GM18868 (cell line): Measurements from ENCODE around the gene FPR3.
"Not testable (repeated sequence)": the region's sequence is repeated elsewhere in the genome, so short reads cannot be mapped to it uniquely, and the experiment has no call there.

Source experiments
- ATAC-seq: cut with Tn5 transposase; IDR thresholded peaks from one replicate; pipeline ENCODE4 v1.9.1; 2021; ENCODE audit warnings: mild to moderate bottlenecking, moderate library complexity; ENCODE audit not compliant: unreplicated experiment

Gene FPR3, protein sequence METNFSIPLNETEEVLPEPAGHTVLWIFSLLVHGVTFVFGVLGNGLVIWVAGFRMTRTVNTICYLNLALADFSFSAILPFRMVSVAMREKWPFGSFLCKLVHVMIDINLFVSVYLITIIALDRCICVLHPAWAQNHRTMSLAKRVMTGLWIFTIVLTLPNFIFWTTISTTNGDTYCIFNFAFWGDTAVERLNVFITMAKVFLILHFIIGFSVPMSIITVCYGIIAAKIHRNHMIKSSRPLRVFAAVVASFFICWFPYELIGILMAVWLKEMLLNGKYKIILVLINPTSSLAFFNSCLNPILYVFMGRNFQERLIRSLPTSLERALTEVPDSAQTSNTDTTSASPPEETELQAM

DNA sequence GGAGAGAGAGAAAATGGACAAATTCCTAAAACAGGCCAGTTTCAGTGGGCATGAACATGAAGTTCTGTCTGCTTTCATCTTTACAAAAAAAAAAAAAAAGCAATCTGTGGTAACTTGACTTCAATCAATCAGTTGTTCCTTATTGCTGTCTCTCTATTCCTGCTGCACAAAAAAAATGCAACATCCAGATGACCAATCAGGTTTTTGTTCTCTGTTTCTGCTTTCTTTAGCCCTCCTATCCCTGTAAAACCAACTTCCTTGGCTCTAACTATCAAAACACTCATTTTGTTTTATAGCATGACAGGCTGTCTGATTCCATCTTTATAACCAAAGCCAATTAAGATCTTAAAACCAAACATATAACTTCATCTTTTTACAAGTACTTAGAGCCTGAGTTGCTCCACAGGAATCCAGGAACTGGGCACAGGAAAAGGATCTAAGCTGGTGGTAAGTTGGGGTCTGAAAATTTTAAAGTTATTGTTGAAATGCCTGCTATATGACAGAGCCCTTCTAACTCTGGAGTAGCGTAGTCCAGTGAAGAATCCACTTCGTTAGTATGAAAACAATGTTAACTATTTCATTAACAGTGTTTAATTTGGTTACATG is at the start of gene FPR3:
Gene FPR3 (plus strand): TSS at position 273 of the 606 bp plus-strand sequence. CDS start 28,592 bp downstream, outside the sequence.
- no peak for ATAC-seq

DNA sequence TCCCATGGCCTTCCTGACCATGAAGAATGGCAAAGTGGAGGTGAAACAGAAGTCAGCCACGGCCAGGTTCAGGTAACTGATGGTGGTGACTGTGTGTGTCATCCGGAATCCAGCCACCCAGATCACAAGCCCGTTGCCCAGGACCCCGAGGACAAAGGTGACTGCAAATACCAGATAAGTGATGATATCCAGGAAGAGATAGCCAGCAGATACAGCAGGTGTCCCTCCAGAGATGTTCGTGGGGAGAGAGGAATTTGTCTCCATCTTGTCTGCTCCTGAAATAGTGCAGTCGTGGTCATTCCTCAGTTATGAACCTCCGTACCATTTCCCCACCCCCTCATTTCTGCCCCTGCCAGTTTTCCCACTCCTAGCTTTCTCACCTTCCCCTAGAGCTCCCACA is 48.2 kb upstream of the FPR3 start:
- ATAC-seq = no peak

DNA sequence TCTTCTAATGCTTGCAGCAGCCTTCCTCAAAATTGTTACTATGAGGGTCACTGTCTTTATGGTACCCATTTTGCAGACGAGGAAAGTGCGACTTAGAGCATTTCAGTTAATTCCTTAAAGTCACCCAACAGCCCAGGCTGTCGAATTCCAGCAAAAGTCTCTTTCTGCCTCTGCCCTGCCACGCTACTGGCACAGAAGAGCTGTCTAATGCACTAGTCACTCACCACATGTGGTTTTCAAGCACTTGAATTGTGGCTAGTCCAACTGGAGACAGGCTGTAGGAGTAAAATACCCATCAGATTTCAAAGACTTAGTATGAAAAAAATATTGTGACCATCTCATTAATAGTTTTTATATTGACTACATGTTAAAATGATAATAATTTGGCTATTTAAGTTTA is 45.0 kb upstream of the FPR3 start:
- ATAC-seq = no peak

DNA sequence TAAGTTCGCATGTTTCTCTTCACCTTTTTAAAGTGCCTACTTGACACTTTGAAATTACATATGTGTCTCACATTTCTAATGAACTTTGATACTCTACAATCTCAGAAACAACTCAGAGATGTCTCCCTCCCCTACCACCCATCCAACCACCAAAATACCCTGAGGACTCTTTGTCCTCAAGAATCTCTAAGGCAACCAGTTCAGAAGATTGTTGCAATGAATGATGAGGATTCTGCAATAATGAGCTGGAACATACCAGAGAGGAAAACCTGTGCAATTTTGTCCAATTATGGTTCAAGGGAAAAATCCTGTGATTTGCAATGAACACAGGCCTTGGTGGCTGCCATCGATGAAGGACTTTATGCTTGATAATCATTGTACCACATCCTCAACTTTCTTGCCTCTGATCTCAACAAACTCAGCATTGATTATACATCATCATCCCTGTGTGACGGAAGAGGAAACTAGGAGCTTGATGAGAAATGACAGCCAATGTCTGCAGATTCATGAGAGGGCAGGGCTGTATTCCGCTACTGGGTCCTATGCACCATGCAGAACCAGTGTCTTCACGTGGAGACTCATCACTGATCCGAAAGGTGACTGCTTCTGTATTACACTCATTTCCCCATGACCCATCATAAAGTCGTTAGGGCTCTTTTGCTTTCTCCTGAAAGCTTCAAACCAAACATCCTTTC is 44.4 kb upstream of the FPR3 start:
- no peak for ATAC-seq

DNA sequence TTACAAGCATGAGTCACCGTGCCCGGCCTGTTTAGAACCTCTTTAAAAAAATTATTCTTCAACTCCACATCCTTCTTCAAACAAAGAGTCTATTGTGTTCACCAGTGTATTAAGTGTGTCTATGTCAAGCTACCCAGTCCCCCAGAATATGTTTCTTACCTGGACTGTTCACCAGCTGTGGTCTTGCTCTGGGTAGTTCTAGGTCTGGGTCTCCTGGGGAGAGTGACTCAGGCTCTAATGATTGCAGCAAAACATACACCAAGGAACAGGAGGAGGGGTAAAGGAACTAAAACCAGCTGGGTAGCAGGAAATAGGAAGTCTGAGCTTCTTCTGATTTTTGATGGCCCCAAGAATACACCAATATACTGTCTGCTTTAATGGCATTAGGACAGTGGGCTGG is 43.3 kb upstream of the FPR3 start, which contains the start of gene FPR1:
Gene FPR1 (minus strand): TSS at position 224 of the 400 bp plus-strand sequence. CDS start 4,884 bp downstream, outside the sequence.
- ATAC-seq = no peak

DNA sequence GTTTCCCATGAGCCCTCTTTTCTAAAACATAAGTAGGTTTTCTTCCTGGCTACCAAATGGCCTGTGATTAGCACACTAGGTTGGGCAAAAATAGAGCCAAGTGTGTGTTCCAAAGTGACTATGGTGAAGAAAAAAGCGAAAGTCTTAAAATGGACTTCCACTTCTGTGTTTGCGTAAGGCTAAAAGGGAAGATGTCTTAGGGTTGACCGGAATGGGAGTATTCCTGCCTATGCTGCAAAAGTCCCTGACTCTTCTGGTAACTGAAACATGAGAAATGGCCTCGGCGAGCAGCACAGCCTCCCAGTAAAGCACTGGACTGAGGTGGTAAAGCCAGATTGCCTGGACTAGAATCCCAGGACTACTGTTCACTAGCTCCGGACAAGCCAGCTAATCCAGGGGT is 40.8 kb upstream of the FPR3 start:
- ATAC-seq = no peak

DNA sequence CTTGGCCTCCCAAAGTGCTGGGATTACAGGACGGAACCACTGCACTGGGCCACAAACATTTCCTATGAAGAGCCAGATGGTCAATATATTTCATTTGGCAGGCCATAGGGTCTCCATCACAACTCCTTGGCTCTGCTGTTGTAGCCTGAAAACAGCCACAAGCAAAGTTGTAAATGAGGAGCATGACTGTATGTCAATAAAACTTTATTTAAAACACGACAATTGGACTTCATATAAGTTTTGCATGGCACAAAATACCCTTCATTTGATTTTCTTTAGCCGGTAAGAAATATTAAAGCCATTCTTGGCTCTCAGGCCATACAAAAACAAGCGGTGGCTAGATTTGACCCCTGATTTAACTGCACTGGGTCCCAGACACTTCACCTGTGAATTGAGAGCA is 40.2 kb upstream of the FPR3 start:
- no peak for ATAC-seq

DNA sequence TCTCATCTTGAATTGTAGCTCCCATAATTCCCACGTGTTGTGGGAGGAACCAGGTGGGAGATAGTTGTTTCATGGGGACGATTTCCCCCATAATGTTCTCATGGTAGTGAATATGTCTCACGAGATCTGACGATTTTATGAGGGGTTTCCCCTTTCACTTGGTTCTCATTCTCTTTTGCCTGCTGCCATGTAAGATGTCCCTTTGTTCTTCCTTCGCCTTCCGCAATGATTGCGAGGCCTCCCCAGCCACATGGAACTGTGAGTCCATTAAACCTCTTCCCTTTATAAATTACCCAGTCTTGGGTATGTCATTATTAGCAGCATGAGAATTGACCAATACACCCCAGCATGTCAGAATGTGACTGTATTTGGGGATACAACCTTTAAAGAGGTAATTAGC is 39.4 kb upstream of the FPR3 start:
- ATAC-seq = no peak

DNA sequence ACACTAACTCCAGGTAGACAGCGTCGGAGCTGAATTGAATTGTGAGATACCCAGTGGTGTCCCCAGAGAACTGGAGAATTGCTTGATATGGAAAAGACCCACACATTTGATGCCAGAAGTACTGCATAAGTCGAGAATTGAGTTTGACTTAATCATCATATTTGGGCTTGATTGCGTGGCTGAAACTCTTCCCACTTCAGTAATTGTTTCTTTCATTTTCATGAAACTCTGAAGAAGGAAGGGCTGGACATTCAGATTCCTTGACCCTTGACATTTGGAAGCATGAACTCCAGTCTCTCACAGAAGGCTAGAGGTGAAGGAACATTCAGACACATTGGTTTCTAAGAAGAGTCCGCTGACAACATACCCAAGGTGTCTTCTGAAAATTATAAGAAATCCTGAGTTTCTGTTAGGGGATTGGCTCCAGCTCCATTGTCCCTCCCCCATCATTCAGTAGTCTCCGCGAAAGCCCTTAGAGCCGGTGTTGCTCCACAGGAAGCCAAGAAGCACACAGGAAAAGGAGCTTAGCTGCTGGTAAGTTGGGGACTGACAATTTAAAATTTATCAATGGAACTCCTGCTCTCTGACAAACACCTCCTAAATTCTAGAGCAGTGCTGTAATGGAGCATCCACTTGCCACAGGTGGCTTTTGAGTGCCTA is 34.1 kb upstream of the FPR3 start, which contains the start of gene FPR2:
Gene FPR2 (plus strand): TSS at position 484 of the 660 bp plus-strand sequence. CDS start 7,479 bp downstream, outside the sequence.
- no peak for ATAC-seq

DNA sequence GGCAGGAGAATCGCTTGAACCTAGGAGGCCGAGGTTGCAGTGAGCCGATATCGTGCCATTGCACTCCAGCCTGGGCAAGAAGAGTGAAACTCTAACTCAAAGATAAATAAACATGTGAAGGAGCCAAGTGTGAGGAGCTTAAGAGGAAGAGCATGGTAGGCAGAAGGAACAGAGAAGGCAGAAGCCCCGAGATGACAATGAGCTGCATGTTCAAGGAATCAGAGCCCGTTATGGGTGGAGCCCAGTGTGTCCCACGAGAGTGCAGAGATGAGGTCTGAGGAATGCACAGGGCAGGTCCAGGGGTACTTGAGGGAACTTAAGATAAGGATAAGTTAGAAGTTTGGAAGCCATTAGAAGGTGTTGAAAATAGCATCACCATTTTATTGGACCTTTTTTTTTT is 33.3 kb upstream of the FPR3 start:
- ATAC-seq = no peak

DNA sequence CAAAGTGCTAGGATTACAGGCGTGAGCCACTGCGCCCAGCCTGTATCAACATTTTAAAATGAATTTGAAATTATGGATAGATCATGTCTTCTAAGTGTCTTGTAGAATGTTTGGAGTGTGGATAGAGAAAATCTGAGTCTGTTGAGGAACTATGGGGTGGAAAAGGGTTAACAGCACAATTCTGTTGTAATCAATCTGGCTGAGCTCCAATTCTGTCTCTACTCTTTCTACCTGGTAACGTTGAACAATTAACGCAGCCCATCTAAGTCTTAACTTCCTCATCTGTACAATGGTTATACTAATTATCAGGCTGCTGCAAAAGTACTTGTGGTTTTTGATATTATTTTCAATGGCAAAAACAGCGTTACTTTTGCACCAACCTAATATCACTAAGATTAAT is 29.9 kb upstream of the FPR3 start:
- ATAC-seq = no peak

DNA sequence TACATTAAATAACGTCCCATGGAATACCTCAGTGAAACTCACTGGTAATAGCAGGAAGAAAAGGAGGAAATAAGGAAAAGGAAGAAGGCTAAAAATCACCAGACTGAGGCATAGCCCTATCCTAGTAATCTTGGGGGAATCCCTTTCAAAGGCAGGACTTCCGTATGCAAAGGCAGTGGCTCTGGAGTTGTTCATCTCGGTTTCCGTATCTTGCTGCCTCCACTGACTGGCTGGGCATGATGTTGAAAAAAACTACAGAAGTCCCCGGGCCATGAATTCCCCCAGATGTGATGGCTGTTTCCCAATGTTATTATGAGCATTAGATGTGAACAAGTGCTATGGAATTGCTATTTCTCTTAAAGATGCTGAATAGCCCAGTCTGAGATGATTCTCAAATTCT is 28.5 kb upstream of the FPR3 start:
- no peak for ATAC-seq

DNA sequence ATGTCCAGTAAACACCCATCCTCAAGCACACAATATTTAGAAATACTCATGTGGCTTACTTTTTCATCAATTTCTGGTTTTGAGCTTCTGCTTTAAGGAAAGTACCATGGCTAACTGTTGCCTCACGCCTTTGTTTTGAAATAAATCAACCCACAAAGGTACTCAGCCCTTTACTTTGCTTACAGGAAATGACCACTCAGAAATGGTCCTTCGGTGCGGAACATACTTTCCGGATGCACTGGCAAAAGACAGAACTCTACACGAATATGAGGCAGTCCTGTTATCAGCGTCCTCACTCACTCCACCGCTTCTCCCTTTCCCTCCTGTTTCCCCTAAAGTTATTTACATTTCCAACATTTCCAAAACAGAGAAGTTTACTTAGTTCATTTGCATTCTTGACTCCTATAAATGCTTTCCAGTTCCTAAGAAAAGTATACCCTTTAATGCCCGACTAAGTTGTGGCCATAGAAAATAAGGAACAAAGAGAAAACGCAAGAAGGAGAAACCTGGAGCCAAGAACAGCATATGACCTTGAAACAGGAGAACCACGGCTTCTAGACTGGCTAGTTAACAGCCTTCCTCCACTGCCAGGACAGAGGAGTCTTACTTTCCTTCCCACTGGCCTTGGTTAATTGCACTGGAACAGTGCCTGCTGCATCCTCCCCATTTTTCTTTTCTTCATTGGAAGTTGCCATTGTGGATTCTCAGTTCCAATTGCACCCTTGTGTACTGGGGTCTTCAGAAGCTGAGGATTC is 23.4 kb upstream of the FPR3 start:
- ATAC-seq = no peak

DNA sequence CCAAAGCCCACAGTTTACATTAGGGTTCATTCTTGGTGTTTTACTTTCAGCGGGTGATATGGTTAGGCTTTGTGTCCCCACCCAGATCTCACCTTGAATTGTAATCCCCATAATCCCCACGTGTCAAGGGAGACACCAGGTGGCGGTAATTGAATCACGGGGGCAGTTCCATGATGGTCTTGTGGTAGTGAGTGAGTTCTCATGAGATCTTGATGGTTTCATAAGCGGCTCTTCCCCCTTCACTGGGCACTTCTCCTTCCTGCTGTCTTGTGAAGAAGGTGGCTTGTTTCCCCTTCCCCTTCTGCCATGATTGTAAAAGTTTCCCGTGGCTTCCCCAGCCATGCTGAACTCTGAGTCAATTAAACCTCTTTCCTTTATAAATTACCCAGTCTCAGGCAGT is 22.0 kb upstream of the FPR3 start:
- no peak for ATAC-seq

DNA sequence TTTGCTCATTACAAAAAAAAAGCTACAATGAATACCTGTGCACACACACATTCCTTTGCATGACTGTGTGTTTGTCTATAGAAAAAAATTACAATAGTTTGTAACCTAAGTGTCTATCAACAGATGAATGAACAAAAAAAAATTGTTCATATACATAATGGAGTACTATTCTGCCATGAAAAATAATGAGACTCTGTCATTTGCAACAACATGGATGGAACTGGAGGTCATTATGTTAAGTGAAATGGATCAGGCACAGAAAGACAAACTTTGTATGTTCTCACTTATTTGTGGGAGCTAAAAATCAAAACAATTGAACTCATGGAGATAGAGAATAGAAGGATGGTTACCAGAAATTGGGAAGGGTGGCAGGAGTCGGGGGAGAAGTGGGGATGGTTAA is 18.4 kb upstream of the FPR3 start:
- ATAC-seq = not testable (repeated sequence)

DNA sequence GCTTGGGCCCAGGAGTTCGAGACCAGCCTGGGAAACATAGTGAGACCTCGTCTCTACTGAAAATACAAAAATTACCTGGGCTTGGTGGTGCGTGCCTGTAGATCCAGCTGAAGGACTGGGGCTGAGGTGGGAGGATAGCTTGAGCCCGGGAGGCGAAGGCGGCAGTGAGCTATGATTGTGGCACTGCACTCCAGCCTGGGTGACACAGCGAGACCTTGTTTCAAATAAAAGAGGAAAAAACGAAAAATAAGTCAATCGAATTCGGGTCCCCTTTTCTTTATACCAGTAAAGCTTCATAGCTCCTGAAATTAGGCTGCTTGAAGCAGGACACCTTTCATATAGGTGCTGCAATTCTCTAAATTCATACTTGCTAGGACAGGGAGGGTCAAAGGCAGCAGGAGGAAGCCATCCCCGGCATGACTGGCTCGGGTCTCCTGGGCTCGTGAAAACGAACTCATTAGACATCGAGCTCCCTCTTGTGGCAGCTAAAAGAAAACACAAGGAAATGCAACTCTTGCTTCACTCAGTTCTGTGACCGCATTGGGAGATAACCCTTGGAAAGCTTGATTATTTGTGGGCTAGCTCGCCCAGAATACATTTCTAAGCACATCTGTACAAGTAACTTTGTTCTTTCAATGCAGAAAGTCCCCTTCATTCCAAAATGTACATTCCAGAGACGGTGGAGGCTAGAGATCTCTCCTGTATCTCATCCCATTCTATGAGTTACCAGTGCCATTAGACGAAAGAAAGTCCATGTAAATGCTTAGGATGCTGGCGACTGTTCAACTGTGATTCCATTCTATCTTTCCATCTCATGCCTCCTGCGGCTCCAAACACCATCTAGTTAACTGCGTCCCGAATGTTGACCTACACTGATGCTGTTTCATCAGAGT is 17.1 kb upstream of the FPR3 start:
- ATAC-seq = no peak

DNA sequence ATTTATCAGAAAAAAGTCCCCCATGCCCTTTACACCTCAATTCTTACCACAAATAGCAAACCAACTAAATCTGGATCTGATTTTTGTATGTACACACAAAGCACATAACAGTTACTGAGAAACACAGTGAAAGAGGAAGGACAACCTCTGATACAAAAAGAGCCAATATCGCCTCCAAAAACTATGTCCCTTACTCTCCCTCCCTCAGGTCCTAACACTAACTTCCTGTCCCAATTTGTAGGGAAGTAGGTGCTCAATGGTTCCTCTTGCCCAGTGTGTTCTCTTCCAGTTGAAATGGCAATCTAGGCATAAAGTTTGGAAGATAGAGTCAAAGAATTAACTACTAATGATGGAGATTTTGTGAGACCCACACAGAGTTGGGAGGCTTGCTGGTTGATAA is 15.8 kb upstream of the FPR3 start:
- ATAC-seq = no peak

DNA sequence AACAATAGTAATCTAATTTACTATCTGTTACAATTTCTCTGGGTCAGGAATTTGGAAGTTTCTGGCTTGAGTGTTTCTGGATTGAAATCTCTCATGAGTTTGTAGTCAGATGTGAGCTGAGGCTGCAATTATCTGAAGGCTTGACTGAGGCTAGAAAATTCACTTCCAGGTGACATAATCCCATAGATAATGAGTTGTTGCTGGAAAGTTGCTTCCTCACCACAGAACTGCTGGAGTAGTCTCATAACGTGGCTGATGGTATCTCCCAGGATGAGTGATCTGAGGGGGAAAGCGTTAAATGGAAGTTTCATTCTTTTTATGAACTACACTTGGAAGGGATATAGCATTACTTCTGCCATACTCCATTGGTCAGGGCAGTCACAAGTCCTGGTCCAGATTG is 15.3 kb upstream of the FPR3 start:
- no peak for ATAC-seq

DNA sequence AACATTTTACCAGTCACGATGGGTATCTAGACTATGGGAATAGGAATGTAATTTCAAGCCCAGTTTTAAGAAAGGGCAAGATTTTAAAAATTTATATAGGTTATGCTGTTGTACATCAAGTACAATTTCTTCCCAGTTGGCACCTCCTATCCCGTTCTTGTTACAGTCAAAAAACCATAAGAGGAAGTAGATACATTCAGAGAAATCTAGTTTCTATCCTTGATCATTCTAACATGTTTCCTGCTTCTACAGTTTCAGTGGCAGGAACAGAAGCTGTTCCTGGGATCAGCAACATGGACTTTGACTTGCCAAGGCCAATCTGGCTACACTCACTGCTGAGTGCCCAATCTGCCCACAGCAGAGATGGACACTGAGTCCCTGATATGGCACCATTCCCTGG is 14.7 kb upstream of the FPR3 start:
- no peak for ATAC-seq

DNA sequence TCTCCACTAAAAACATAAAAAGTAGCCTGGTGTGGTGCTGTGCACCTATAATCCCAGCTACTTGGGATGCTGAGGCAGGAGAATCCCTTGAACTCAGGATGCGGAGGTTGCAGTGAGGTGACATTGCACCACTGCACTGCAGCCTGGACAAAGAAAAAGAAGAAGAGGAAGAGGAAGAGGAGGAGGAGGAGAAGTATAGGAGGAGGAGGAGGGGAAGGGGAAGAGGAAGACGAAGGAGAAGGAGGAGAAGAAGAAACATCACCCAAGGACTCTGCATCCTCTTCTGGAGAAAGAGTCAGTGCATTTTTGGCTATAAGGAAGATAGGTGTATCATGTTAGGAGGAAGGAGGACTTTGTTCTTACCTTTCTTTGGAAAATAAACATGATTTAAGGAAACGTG is 13.0 kb upstream of the FPR3 start:
- ATAC-seq = no peak
